ENCODE data around the gene STAT4.

Gene STAT4

DNA sequence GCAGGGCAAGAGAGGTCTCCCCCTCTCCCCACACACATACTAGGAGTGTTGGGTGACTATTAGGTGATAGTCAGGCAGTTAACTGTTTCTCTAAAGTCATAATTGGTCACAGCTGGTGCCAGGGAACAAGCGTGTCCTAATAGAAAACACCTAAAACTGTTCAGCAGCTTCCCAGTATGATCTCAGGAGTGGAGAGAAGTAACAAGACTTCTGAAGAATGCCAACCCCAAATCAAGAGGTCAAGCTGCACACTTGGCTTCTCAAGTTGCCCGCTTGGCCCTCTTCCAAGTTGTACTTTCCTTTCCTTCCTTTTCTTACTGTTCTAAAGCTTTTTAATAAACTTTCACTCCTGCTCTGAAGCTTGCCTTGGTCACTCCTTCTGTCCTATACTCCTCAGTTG is 114.4 kb downstream of the STAT4 start:
- H3K27me3 ChIP-seq (ENCODE audit: low read length): no peaks in the 10 kb centered on the region
- no peak overlapping the region for H3K4me2 ChIP-seq (ENCODE audit: low read depth, low read length, poor library complexity, severe bottlenecking)
- TF ChIP-seq CTCF (IDR thresholded peaks at IDR 0.05; ENCODE audit: insufficient read depth, low read length, poor library complexity, severe bottlenecking) (no peak), EZH2phosphoT487 (conservative IDR thresholded peaks at IDR 0.05; ENCODE audit: low read length) (no peak)

DNA sequence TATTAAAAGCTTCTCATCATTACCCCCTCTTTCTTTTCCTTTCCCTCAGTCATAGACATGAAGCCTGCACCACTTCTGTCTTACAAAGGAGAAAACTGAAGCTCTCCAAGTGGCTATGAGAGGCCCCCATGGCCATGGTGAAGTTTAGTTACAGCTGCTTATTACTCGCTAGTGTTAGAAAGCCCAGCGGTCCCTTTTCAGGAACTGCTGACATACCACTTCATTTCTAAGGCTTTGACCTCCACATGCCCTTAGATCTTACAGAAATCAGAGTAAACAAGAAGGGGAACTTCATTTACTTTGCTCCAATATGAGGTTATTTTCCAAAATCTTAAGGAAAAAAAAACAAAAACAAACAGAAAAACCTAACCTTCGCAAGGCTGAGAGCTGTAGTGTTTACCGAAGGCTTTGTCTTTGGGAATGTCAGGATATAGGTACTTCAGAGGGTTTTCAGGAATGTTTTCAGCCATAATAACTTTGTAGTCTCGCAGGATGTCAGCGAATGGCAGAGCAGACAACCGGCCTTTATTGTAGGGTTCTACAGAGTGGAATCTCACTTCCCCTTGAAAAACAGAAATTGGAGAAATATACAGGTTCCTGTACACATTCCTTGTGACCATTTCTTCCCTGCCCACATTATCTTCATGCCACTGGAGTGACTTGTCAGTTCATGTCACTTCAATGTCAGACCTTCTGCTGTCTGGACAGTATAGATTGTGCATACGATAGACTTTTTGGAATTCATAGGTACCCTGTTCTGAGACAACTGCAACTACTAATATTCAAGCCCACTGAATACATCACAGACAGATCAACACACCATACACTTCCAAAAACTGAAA is 118.0 kb downstream of the STAT4 start:
- Histone ChIP-seq H3K36me3 (ENCODE audit: low read length) (no peaks in the 10 kb centered on the region), H4K20me1 (ENCODE audit: low read depth, low read length) (no peaks in the 10 kb centered on the region), H3K9me3 (ENCODE audit: insufficient read depth, low read length) (no peaks in the 10 kb centered on the region), H3K27ac (ENCODE audit: low read depth, low read length) (no peak overlapping the region), H3K79me2 (ENCODE audit: insufficient read depth, low read length) (no peaks in the 10 kb centered on the region), H2AFZ (ENCODE audit: low read depth, low read length, severe bottlenecking) (no peak overlapping the region), H3F3A (ENCODE audit: insufficient read depth) (no peaks in the 10 kb centered on the region), H3K27me3 (ENCODE audit: low read length) (no peaks in the 10 kb centered on the region), H3K4me3 (ENCODE audit: insufficient read depth, low read length, poor library complexity, severe bottlenecking) (no peak overlapping the region), H3K9ac (ENCODE audit: low read length) (no peak overlapping the region), H3K4me2 (ENCODE audit: low read depth, low read length, poor library complexity, severe bottlenecking) (no peak overlapping the region), H3K9me2 (replicated peaks; ENCODE audit: insufficient read depth, low read length) (no peaks in the 10 kb centered on the region)
- TF ChIP-seq EZH2phosphoT487 (conservative IDR thresholded peaks at IDR 0.05; ENCODE audit: low read length): no peak
- no peak for TF ChIP-seq CTCF (IDR thresholded peaks at IDR 0.05; ENCODE audit: insufficient read depth, low read length, poor library complexity, severe bottlenecking)

More for the DNA sequence above, 114.4 kb downstream of the STAT4 start:
- no peaks in the 10 kb centered on the region for H3K9me2 ChIP-seq (replicated peaks; ENCODE audit: insufficient read depth, low read length)
- no peak overlapping the region for H2AFZ ChIP-seq (ENCODE audit: low read depth, low read length, severe bottlenecking)
- H3K9me3 ChIP-seq (ENCODE audit: insufficient read depth, low read length): no peaks in the 10 kb centered on the region
- no peak overlapping the region for H3K9ac ChIP-seq (ENCODE audit: low read length)
- H3K27ac ChIP-seq (ENCODE audit: low read depth, low read length): no peak overlapping the region
- H3K36me3 ChIP-seq (ENCODE audit: low read length): no peaks in the 10 kb centered on the region
- H3K79me2 ChIP-seq (ENCODE audit: insufficient read depth, low read length): no peaks in the 10 kb centered on the region
- H3F3A ChIP-seq (ENCODE audit: insufficient read depth): no peaks in the 10 kb centered on the region
- no peak overlapping the region for H3K4me3 ChIP-seq (ENCODE audit: insufficient read depth, low read length, poor library complexity, severe bottlenecking)
- no peaks in the 10 kb centered on the region for H4K20me1 ChIP-seq (ENCODE audit: low read depth, low read length)

DNA sequence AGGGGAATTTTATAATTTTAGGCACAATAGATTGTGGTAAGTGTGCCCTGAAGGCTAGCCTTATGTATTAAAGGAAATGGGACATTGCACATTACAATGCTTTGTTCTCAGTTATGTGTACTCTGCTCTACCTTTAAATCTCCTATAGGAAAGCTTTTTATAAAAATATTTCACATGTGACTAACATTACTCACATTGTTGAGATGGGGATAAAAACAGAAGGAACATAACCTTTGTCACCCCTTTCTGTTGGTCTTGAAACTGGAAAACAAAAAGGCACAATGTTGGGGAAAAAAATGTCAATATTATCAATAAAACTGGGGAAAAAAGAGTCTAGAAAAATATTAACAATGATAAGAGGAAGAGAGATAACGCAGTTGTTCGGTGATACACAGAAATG is 119.5 kb downstream of the STAT4 start:
- Histone ChIP-seq H3K9me2 (replicated peaks; ENCODE audit: insufficient read depth, low read length) (no peaks in the 10 kb centered on the region), H3K9ac (ENCODE audit: low read length) (no peak overlapping the region), H3K27me3 (ENCODE audit: low read length) (no peaks in the 10 kb centered on the region), H4K20me1 (ENCODE audit: low read depth, low read length) (no peaks in the 10 kb centered on the region), H3K36me3 (ENCODE audit: low read length) (no peaks in the 10 kb centered on the region), H3K9me3 (ENCODE audit: insufficient read depth, low read length) (no peaks in the 10 kb centered on the region), H3K79me2 (ENCODE audit: insufficient read depth, low read length) (no peaks in the 10 kb centered on the region), H3K27ac (ENCODE audit: low read depth, low read length) (no peak overlapping the region), H3K4me2 (ENCODE audit: low read depth, low read length, poor library complexity, severe bottlenecking) (no peak overlapping the region), H2AFZ (ENCODE audit: low read depth, low read length, severe bottlenecking) (no peak overlapping the region), H3F3A (ENCODE audit: insufficient read depth) (no peaks in the 10 kb centered on the region), H3K4me3 (ENCODE audit: insufficient read depth, low read length, poor library complexity, severe bottlenecking) (no peak overlapping the region)
- TF ChIP-seq CTCF (IDR thresholded peaks at IDR 0.05; ENCODE audit: insufficient read depth, low read length, poor library complexity, severe bottlenecking): no peak
- TF ChIP-seq EZH2phosphoT487 (conservative IDR thresholded peaks at IDR 0.05; ENCODE audit: low read length): no peak
